Endodermal cell (in vitro differentiated cells): ENCODE results near the gene C4orf33. TPM values are rescaled to one million over a fixed set of nuclear protein-coding genes. Genes with fewer than 3 reads are reported as not detected.

ENCODE experiments used
- DNase-seq: peaks from one replicate; pipeline ENCODE4 v3.0.0-alpha.2; 2017
- H3K27ac ChIP-seq: 2 replicates; pipeline ENCODE4 v1.5.1; 2013; ENCODE audit warnings: mild to moderate bottlenecking, low read depth, low read length, moderate library complexity
- H3K27me3 ChIP-seq: 2 replicates; pipeline ENCODE4 v1.6.1; 2013; ENCODE audit warnings: mild to moderate bottlenecking, low read length, moderate library complexity; ENCODE audit not compliant: insufficient read depth, control insufficient read depth, poor library complexity, severe bottlenecking
- H3K36me3 ChIP-seq: 2 replicates; pipeline ENCODE4 v1.7.0; 2013; ENCODE audit warnings: mild to moderate bottlenecking, low read length, moderate library complexity; ENCODE audit not compliant: control insufficient read depth, insufficient read depth
- H3K4me1 ChIP-seq: one replicate; pipeline ENCODE4 v1.7.0; 2013; ENCODE audit warnings: low read length; ENCODE audit not compliant: control insufficient read depth, insufficient read depth
- H3K4me3 ChIP-seq: 2 replicates; pipeline ENCODE4 v1.5.1; 2013; ENCODE audit warnings: mild to moderate bottlenecking, low read length, moderate library complexity
- H3K9ac ChIP-seq: 2 replicates; pipeline ENCODE4 v1.6.1; 2013; ENCODE audit warnings: mild to moderate bottlenecking, low read length, moderate library complexity; ENCODE audit not compliant: poor library complexity, severe bottlenecking; ENCODE audit errors: extremely low read depth
- H3K9me3 ChIP-seq: 2 replicates; pipeline ENCODE4 v1.6.1; 2013; ENCODE audit warnings: mild to moderate bottlenecking, low read length, moderate library complexity; ENCODE audit not compliant: control insufficient read depth
- H3K27ac Mint-ChIP-seq: 2 replicates; pipeline ENCODE4 v1.8.0; 2020; ENCODE audit warnings: mixed read lengths
- H3K27me3 Mint-ChIP-seq: 2 replicates; pipeline ENCODE4 v1.8.0; 2021; ENCODE audit warnings: mild to moderate bottlenecking, mixed read lengths; ENCODE audit not compliant: insufficient read depth
- H3K36me3 Mint-ChIP-seq: 2 replicates; pipeline ENCODE4 v1.8.0; 2020; ENCODE audit warnings: low read depth, mixed read lengths
- H3K4me1 Mint-ChIP-seq: 2 replicates; pipeline ENCODE4 v1.8.0; 2020; ENCODE audit warnings: mixed read lengths
- H3K4me3 Mint-ChIP-seq: 2 replicates; pipeline ENCODE4 v1.8.0; 2020; ENCODE audit warnings: mild to moderate bottlenecking, moderate library complexity, mixed read lengths
- H3K9me3 Mint-ChIP-seq: 2 replicates; pipeline ENCODE4 v1.8.0; 2020; ENCODE audit warnings: mild to moderate bottlenecking, mixed read lengths
- CTCF ChIP-seq: fragments of 200-600 bp; sonication (generic); conservative IDR thresholded peaks from 2 replicates; pipeline ENCODE4 v1.5.0; 2021; ENCODE audit warnings: antibody characterized with exemption, mild to moderate bottlenecking
- WGBS, 2 experiments: methylation state at CpG; one replicate each; pipeline versions ENCODE4 v1.1.5 to v1.1.7; 2013; ENCODE audit warnings: missing lambda C conversion rate in 2 of 2, mixed read lengths in 1 of 2; ENCODE audit not compliant: insufficient coverage in 1 of 2, insufficient read length in 1 of 2; 5-methylcytosine and 5-hydroxymethylcytosine counted together
- total RNA-seq, 2 donors: library from RNA; stranded (reverse); fragmentation: NEBNext Ultra II Directional in 1 of 2; extraction: Animal tissue kit (Norgen Biotek cat#: 25700) in 1 of 2; gene quantifications; 2 replicates in 1 of 2; 3 replicates in 1 of 2; pipeline ENCODE4 v1.2.1, GENCODE V29; 2021

The C4orf33 gene
- total RNA-seq, 2 donors from 2014 or later = 3.6 to 6.1 TPM

- no peak overlapping the region for H3K4me3 Mint-ChIP-seq
- H3K27ac ChIP-seq = no peak overlapping the region
- H3K4me3 ChIP-seq = no peak overlapping the region
- H3K27ac Mint-ChIP-seq = no peak overlapping the region
- H3K27me3 ChIP-seq = no peaks in the 10 kb centered on the region
- H3K9ac ChIP-seq = no peak overlapping the region
- no peaks in the 10 kb centered on the region for H3K4me1 ChIP-seq
- no peaks in the 10 kb centered on the region for H3K36me3 ChIP-seq
- WGBS, 2 experiments = 71 to 88% methylated on average over 1 of the region's 1 CpG
- no peaks in the 10 kb centered on the region for H3K27me3 Mint-ChIP-seq
- H3K36me3 Mint-ChIP-seq = no peaks in the 10 kb centered on the region
- no peaks in the 10 kb centered on the region for H3K9me3 Mint-ChIP-seq
- TF ChIP-seq CTCF = no peak
- H3K4me1 Mint-ChIP-seq = peaks cover 17% of the 10 kb centered on the region
- DNase-seq = no peak
- no peaks in the 10 kb centered on the region for H3K9me3 ChIP-seq
Observed at GRCh38 chr4:129149906-129150305, 54.0 kb downstream of the C4orf33 start.

- no peak overlapping the region for H3K27ac ChIP-seq
- WGBS, 2 experiments = 85 to 92% methylated on average over 2 of the region's 2 CpGs
- H3K9me3 ChIP-seq = no peaks in the 10 kb centered on the region
- Mint-ChIP-seq H3K27me3 (no peaks in the 10 kb centered on the region), H3K27ac (peak overlapping the region; percentile 32), H3K4me1 (peaks cover 17% of the 10 kb centered on the region), H3K9me3 (no peaks in the 10 kb centered on the region), H3K36me3 (no peaks in the 10 kb centered on the region), H3K4me3 (no peak overlapping the region)
- H3K4me3 ChIP-seq = no peak overlapping the region
- no peak for DNase-seq
- H3K27me3 ChIP-seq = no peaks in the 10 kb centered on the region
- no peaks in the 10 kb centered on the region for H3K36me3 ChIP-seq
- H3K4me1 ChIP-seq = no peaks in the 10 kb centered on the region
- no peak overlapping the region for H3K9ac ChIP-seq
- TF ChIP-seq CTCF = no peak
Observed at GRCh38 chr4:129152350-129152749, 56.4 kb downstream of the C4orf33 start.

GRCh38 chr4:129153700-129154099, 57.7 kb downstream of the C4orf33 start:
- no peak for TF ChIP-seq CTCF
- H3K36me3 Mint-ChIP-seq = no peaks in the 10 kb centered on the region
- H3K4me3 ChIP-seq = no peak overlapping the region
- WGBS, 2 experiments = 75 to 94% methylated on average over 1 of the region's 1 CpG
- H3K4me1 ChIP-seq = no peaks in the 10 kb centered on the region
- H3K27ac ChIP-seq = no peak overlapping the region
- H3K9me3 ChIP-seq = peaks cover 5% of the 10 kb centered on the region
- no peak for DNase-seq
- no peaks in the 10 kb centered on the region for H3K27me3 Mint-ChIP-seq
- no peak overlapping the region for H3K9ac ChIP-seq
- H3K27ac Mint-ChIP-seq = no peak overlapping the region
- H3K4me1 Mint-ChIP-seq = peaks cover 16% of the 10 kb centered on the region
- no peaks in the 10 kb centered on the region for H3K9me3 Mint-ChIP-seq
- H3K27me3 ChIP-seq = no peaks in the 10 kb centered on the region
- H3K36me3 ChIP-seq = no peaks in the 10 kb centered on the region
- no peak overlapping the region for H3K4me3 Mint-ChIP-seq
